ENCODE data around the gene TGFB1I1. TPM values are rescaled to one million over a fixed set of nuclear protein-coding genes. Genes with fewer than 3 reads are reported as not detected.
"Not testable (repeated sequence)": the region's sequence is repeated elsewhere in the genome, so short reads cannot be mapped to it uniquely, and the experiment has no call there.

TGFB1I1 gene
- total RNA-seq, 1 donor from 2014 or later: 25.6 TPM

GRCh38 chr16:31517800-31518402 lies 45.9 kb downstream of the TGFB1I1 start:
- no peaks in the 10 kb centered on the region for H3K4me1 Mint-ChIP-seq (ENCODE audit: unreplicated experiment)
- no peaks in the 10 kb centered on the region for H3K36me3 Mint-ChIP-seq
- H3K27me3 Mint-ChIP-seq: peaks cover 29% of the 10 kb centered on the region
- peaks cover under 1% of the 10 kb centered on the region for H3K9me3 Mint-ChIP-seq
- no peak overlapping the region for H3K4me3 Mint-ChIP-seq
- no peak overlapping the region for H3K27ac Mint-ChIP-seq
- TF ChIP-seq CTCF (conservative IDR thresholded peaks at IDR 0.05): no peak
- no peak for DNase-seq (ENCODE audit: extremely low spot score, unreplicated experiment)

GRCh38 chr16:31519759-31520431 lies 47.9 kb downstream of the TGFB1I1 start:
- peaks cover 32% of the 10 kb centered on the region for H3K27me3 Mint-ChIP-seq
- no peak overlapping the region for H3K4me3 Mint-ChIP-seq
- H3K9me3 Mint-ChIP-seq: no peaks in the 10 kb centered on the region
- TF ChIP-seq CTCF (conservative IDR thresholded peaks at IDR 0.05): no peak
- DNase-seq (ENCODE audit: extremely low spot score, unreplicated experiment): no peak
- H3K4me1 Mint-ChIP-seq (ENCODE audit: unreplicated experiment): no peaks in the 10 kb centered on the region
- no peak overlapping the region for H3K27ac Mint-ChIP-seq
- no peaks in the 10 kb centered on the region for H3K36me3 Mint-ChIP-seq

GRCh38 chr16:31521368-31521767 lies 49.4 kb downstream of the TGFB1I1 start:
- TF ChIP-seq CTCF (conservative IDR thresholded peaks at IDR 0.05): no peak
- H3K27me3 Mint-ChIP-seq: peaks cover 36% of the 10 kb centered on the region
- H3K4me3 Mint-ChIP-seq: no peak overlapping the region
- H3K27ac Mint-ChIP-seq: no peak overlapping the region
- H3K36me3 Mint-ChIP-seq: no peaks in the 10 kb centered on the region
- H3K4me1 Mint-ChIP-seq (ENCODE audit: unreplicated experiment): no peaks in the 10 kb centered on the region
- DNase-seq (ENCODE audit: extremely low spot score, unreplicated experiment): no peak
- H3K9me3 Mint-ChIP-seq: no peaks in the 10 kb centered on the region

GRCh38 chr16:31522071-31522470 lies 50.1 kb downstream of the TGFB1I1 start:
- Mint-ChIP-seq H3K36me3 (no peaks in the 10 kb centered on the region), H3K4me1 (ENCODE audit: unreplicated experiment) (no peaks in the 10 kb centered on the region), H3K9me3 (no peaks in the 10 kb centered on the region), H3K27ac (no peak overlapping the region), H3K27me3 (peaks cover 36% of the 10 kb centered on the region), H3K4me3 (no peak overlapping the region)
- DNase-seq (ENCODE audit: extremely low spot score, unreplicated experiment): no peak
- no peak for TF ChIP-seq CTCF (conservative IDR thresholded peaks at IDR 0.05)

- not testable (repeated sequence) for H3K4me3 Mint-ChIP-seq; H3K27ac Mint-ChIP-seq; H3K4me1 Mint-ChIP-seq (ENCODE audit: unreplicated experiment); H3K36me3 Mint-ChIP-seq; DNase-seq (ENCODE audit: extremely low spot score, unreplicated experiment); H3K9me3 Mint-ChIP-seq
- H3K27me3 Mint-ChIP-seq: peaks cover 30% of the 10 kb centered on the region
Measured at GRCh38 chr16:31523768-31524167, 51.8 kb downstream of the TGFB1I1 start.

GRCh38 chr16:31525113-31525512 lies 53.2 kb downstream of the TGFB1I1 start:
- no peak overlapping the region for H3K4me3 Mint-ChIP-seq
- no peaks in the 10 kb centered on the region for H3K4me1 Mint-ChIP-seq (ENCODE audit: unreplicated experiment)
- TF ChIP-seq CTCF (conservative IDR thresholded peaks at IDR 0.05): no peak
- H3K9me3 Mint-ChIP-seq: no peaks in the 10 kb centered on the region
- no peak for DNase-seq (ENCODE audit: extremely low spot score, unreplicated experiment)
- peaks cover 30% of the 10 kb centered on the region for H3K27me3 Mint-ChIP-seq
- H3K36me3 Mint-ChIP-seq: no peaks in the 10 kb centered on the region
- H3K27ac Mint-ChIP-seq: no peak overlapping the region

Data from type B pancreatic cell (in vitro differentiated cells).